ENCODE results near the gene PAX5.

PAX5 gene

GRCh38 chr9:36961051-36961450 lies 73.0 kb downstream of the PAX5 start:
- no peak for DNase-seq (ENCODE audit: low spot score)

GRCh38 chr9:36960575-36960955 lies 73.5 kb downstream of the PAX5 start:
- DNase-seq (ENCODE audit: low spot score): no peak

GRCh38 chr9:36959681-36960574 lies 74.1 kb downstream of the PAX5 start:
- no peak for DNase-seq (ENCODE audit: low spot score)

- DNase-seq (ENCODE audit: low spot score): no peak
Measured at GRCh38 chr9:36956908-36957307, 77.2 kb downstream of the PAX5 start.

- DNase-seq (ENCODE audit: low spot score): no peak
Measured at GRCh38 chr9:36950389-36950788, 83.7 kb downstream of the PAX5 start.

- no peak for DNase-seq (ENCODE audit: low spot score)
Measured at GRCh38 chr9:36949466-36949865, 84.6 kb downstream of the PAX5 start.

GRCh38 chr9:36948051-36948450 lies 86.0 kb downstream of the PAX5 start:
- no peak for DNase-seq (ENCODE audit: low spot score)

GRCh38 chr9:36946653-36947052 lies 87.4 kb downstream of the PAX5 start:
- DNase-seq (ENCODE audit: low spot score): peak; percentile 41

GRCh38 chr9:36945999-36946398 lies 88.1 kb downstream of the PAX5 start:
- no peak for DNase-seq (ENCODE audit: low spot score)

GRCh38 chr9:36942891-36943290 lies 91.2 kb downstream of the PAX5 start:
- no peak for DNase-seq (ENCODE audit: low spot score)

GRCh38 chr9:36941441-36941840 lies 92.6 kb downstream of the PAX5 start:
- DNase-seq (ENCODE audit: low spot score): no peak

- DNase-seq (ENCODE audit: low spot score): no peak
Measured at GRCh38 chr9:36940881-36941280, 93.2 kb downstream of the PAX5 start.

GRCh38 chr9:36940500-36940853 lies 93.6 kb downstream of the PAX5 start:
- no peak for DNase-seq (ENCODE audit: low spot score)

GRCh38 chr9:36939655-36940499 lies 94.2 kb downstream of the PAX5 start:
- no peak for DNase-seq (ENCODE audit: low spot score)

GRCh38 chr9:36939214-36939613 lies 94.9 kb downstream of the PAX5 start:
- no peak for DNase-seq (ENCODE audit: low spot score)

- DNase-seq (ENCODE audit: low spot score): no peak
Measured at GRCh38 chr9:36938617-36939016, 95.5 kb downstream of the PAX5 start.

- DNase-seq (ENCODE audit: low spot score): no peak
Measured at GRCh38 chr9:36937951-36938350, 96.1 kb downstream of the PAX5 start.

- no peak for DNase-seq (ENCODE audit: low spot score)
Measured at GRCh38 chr9:36937346-36937745, 96.7 kb downstream of the PAX5 start.

GRCh38 chr9:36936498-36936831 lies 97.6 kb downstream of the PAX5 start:
- no peak for DNase-seq (ENCODE audit: low spot score)

- DNase-seq (ENCODE audit: low spot score): no peak
Measured at GRCh38 chr9:36935768-36936497, 98.1 kb downstream of the PAX5 start.

GRCh38 chr9:36935332-36935731 lies 98.7 kb downstream of the PAX5 start:
- no peak for DNase-seq (ENCODE audit: low spot score)

- no peak for DNase-seq (ENCODE audit: low spot score)
Measured at GRCh38 chr9:36934478-36935065, 99.5 kb downstream of the PAX5 start.

Data from AG08396 (cell line).